GM18870 (cell line): ENCODE measurements around the gene PIK3AP1.

ENCODE experiments used
- ATAC-seq: cut with Tn5 transposase; IDR thresholded peaks from one replicate; pipeline ENCODE4 v1.9.1; 2021; ENCODE audit warnings: moderate library complexity; ENCODE audit not compliant: unreplicated experiment

PIK3AP1 gene

GRCh38 chr10:96643920-96644319, 76.4 kb downstream of the PIK3AP1 start:
- ATAC-seq = no peak

- no peak for ATAC-seq
Measured at GRCh38 chr10:96642973-96643372, 77.3 kb downstream of the PIK3AP1 start.

GRCh38 chr10:96642530-96642929, 77.8 kb downstream of the PIK3AP1 start:
- ATAC-seq = no peak

GRCh38 chr10:96641396-96642295, 78.7 kb downstream of the PIK3AP1 start:
- ATAC-seq = no peak

- ATAC-seq = no peak
Measured at GRCh38 chr10:96639899-96640298, 80.4 kb downstream of the PIK3AP1 start.

- no peak for ATAC-seq
Measured at GRCh38 chr10:96638696-96639095, 81.6 kb downstream of the PIK3AP1 start.

GRCh38 chr10:96638120-96638519, 82.2 kb downstream of the PIK3AP1 start:
- no peak for ATAC-seq

GRCh38 chr10:96637709-96638108, 82.6 kb downstream of the PIK3AP1 start:
- no peak for ATAC-seq

GRCh38 chr10:96636551-96636950, 83.8 kb downstream of the PIK3AP1 start:
- ATAC-seq = no peak

GRCh38 chr10:96632974-96633710, 87.2 kb downstream of the PIK3AP1 start:
- no peak for ATAC-seq

GRCh38 chr10:96627292-96627691, 93.0 kb downstream of the PIK3AP1 start:
- ATAC-seq = no peak

- ATAC-seq = no peak
Measured at GRCh38 chr10:96626795-96627194, 93.5 kb downstream of the PIK3AP1 start.

- ATAC-seq = no peak
Measured at GRCh38 chr10:96625173-96625572, 95.1 kb downstream of the PIK3AP1 start.

- ATAC-seq = no peak
Measured at GRCh38 chr10:96622013-96622787, 98.1 kb downstream of the PIK3AP1 start.

- ATAC-seq = no peak
Measured at GRCh38 chr10:96619796-96620773, 100.2 kb downstream of the PIK3AP1 start.

- ATAC-seq = no peak
Measured at GRCh38 chr10:96619120-96619519, 101.2 kb downstream of the PIK3AP1 start.

GRCh38 chr10:96618653-96619052, 101.7 kb downstream of the PIK3AP1 start:
- ATAC-seq = no peak

- no peak for ATAC-seq
Measured at GRCh38 chr10:96616961-96617360, 103.4 kb downstream of the PIK3AP1 start.

GRCh38 chr10:96614515-96614914, 105.8 kb downstream of the PIK3AP1 start:
- no peak for ATAC-seq

GRCh38 chr10:96613576-96613975, 106.7 kb downstream of the PIK3AP1 start:
- ATAC-seq = no peak
